Skin of body (tissue), 2 donors: ENCODE measurements around the gene NARF. TPM values are rescaled to one million over a fixed set of nuclear protein-coding genes. Genes with fewer than 3 reads are reported as not detected.

ENCODE experiments used
- DNase-seq: peaks from one replicate; lab custom pipeline; 2025; lab: John Stamatoyannopoulos, UW
- total RNA-seq: library from RNA; depleted of rRNA; stranded (reverse); fragments of >200 nt; gene quantifications from one replicate; pipeline ENCODE4 v1.2.3, GENCODE V29; 2014

NARF gene
- total RNA-seq, 1 donor from 2014 or later, result 36.0 TPM

DNA sequence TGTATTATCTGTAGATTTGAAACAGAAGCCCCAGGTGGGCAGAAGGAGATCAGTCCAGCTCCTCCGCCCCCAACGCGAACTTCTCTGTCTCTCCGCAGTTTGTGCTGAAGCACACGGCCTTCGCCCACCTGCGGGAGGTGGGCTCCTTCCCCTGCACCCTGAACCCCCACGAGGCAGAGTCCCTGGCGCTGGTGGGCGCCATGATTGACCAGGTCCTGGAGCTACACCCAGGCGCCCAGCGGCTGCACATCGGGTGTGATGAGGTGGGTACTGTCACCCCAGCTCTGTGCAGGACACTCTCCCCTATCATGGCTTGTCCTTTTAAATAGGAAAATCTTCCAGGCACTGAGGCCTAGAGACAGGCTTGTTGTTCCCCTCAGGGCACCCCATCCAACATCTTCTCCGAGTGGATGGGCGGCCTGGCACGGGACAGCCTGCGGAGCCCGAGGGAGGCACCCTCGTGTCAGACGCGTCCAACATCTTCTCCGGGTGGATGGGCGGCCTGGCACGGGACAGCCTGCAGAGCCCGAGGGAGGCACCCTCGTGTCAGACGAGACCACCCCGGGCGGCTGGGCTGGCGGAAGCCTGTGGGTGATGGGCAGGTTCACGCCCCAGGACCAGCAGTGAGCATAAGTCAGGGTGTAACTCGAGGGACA is 24.9 kb upstream of the NARF start:
- DNase-seq, result no peak

DNA sequence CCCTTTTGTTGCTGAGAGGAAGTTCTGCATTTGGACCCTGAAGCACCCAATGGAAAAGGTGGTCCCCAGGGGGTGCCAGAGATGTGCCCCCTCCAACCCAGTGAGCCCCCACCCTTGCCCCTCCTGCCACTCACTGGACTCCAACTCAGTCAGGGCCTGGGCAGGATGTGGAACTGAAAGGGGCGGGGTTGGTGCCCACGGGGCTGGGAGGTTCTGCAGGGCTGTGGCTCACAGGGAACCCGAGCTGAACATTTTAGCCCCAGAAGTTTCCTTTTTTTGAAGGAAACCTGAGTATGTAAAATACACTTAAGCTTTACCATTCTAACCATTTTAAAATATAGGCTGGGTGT is 24.4 kb upstream of the NARF start:
- no peak for DNase-seq

DNA sequence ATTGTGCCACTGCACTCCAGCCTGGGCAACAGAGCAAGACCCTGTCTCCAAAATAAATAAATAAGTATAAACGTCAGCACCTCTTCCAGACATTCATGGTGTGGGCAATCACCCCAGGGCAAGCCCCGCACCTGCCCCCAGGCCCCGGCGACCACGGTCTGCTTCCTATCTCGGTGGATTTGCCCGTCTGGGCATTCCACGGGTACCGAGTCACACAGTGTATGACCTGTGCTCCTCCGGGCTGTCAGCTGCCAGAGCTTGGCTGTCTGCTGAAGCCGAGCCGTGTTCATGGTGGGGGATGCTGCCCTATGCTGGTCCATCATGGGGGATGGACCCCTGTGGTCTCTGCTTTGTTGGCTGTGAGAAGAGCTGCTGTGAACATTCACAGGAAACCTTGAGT is 23.4 kb upstream of the NARF start:
- no peak for DNase-seq

DNA sequence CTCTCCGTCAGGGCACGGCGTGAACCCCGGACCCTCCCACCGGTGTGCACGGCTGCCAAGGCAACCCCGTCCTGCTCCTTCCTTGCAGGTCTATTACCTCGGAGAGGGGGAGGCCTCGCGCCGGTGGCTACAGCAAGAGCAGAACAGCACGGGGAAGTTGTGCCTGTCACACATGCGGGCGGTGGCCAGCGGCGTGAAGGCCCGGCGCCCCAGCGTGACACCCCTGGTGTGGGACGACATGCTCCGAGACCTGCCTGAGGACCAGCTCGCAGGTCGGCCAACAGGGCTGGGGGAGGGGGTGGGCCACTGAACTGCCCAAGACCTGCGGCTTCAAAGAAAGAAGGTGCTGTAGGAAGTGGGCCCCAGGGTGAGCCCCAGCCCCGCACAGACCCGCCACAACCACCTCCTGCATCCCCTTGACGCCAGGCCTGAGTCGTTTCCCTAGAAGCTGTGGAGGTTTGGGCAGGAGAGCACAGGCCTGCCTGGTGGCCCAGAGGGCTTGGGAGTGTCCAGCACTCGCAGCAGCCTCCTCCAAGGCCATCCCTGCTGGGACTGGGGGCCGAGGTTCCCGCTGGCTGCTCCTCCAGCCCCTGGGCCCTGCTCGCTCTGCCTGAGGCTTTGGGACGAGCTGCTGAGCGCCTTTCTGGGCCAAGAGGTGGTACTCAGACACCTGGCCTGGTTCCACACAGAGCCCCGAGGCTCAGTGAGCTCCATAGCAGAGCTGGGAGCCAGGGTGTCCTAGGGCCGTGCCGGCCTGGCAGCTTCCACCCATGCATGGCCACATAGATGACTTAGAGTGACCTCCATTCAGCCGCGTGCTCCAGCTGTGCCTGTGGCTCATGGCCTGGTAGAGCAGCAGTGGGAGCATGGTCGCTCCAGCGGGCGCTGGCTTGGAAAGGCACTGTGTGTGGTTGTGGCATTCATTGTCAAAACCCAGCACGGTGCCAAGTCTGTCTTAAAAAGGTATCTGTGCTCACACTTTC is 22.6 kb upstream of the NARF start:
- DNase-seq, result no peak

DNA sequence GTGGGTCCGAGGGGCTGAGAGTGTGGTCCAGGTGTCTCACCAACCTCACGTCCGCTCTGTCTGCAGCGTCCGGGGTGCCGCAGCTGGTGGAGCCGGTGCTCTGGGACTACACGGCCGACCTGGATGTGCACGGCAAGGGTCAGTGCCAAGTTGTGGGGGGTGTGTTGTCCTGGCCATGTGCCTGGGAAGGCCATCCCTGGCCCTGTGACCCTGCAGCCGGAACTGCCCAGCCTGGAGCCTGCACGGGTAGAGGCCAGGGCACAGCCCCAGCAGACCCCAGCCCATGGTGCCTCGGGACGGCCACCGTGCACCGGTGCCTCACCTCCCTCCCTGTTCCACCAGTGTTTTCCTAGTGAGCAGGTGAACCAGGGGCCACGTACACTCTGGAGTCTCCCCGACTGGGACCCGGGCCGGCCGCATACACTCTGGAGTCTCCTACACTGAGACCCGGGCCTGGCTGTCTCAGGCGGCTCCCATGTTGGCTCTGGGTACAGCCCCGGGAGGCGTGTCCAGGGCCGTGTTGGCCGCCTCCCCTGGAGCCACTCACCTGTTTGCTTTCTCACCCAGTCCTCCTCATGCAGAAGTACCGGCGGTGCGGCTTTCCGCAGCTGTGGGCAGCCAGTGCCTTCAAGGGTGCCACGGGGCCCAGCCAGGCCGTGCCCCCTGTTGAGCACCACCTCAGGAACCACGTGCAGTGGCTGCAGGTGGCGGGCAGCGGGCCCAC is 21.8 kb upstream of the NARF start:
- no peak for DNase-seq

DNA sequence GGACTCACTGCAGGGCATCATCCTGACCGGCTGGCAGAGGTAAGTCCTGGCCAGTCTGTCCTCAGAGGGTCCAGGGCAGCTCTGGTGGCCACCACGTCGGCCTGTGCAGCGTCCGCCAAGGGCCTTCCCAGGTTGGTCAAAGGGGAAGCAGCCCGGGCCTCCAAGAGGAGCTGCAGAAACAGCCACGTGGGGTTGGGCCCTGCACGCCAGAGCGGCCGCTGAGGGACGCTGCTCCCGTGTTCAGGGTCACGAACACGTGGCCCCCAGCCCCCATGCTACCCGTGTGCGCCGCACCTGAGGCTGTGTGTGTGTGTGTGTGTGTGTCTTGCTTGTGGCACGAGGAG is 21.2 kb upstream of the NARF start:
- no peak for DNase-seq

DNA sequence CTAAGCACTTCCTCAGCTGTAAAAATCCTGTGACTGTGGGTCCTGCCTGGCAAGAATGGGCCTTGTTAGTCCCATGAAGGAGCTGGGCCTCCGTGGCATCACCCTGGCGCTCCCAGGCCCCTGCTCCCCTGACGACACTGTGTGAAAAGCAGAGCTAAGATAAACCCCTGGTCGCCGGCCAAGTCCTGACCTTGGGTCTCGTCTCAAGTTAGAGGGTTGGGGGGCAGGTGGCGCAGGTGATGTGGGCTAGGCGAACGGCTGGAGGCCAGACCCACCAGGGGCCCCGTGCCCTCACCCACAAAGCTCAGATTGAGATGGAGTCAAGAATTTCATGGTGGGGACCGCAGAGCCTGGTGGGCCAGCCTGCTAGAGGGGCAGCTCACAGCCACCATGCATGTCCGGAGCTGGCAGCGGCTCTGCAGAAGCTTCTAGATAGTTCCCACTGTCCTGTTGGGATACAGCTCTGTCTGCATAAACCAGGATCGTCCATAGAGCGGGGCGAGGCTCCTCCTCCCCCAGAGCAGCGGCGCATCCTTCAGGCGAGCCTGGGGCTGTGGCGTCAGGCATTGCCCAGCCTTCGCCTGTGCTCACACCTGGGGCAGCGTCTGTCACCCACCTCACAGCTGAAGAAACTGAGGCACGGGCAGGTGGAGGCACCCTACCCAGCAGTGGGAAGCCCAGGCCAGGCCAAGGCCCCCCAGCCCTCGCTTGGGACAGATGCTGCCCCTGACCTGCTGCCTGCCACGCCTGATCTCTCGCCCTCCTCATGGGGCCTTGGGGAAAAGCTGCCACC is 19.9 kb upstream of the NARF start:
- DNase-seq, result no peak

DNA sequence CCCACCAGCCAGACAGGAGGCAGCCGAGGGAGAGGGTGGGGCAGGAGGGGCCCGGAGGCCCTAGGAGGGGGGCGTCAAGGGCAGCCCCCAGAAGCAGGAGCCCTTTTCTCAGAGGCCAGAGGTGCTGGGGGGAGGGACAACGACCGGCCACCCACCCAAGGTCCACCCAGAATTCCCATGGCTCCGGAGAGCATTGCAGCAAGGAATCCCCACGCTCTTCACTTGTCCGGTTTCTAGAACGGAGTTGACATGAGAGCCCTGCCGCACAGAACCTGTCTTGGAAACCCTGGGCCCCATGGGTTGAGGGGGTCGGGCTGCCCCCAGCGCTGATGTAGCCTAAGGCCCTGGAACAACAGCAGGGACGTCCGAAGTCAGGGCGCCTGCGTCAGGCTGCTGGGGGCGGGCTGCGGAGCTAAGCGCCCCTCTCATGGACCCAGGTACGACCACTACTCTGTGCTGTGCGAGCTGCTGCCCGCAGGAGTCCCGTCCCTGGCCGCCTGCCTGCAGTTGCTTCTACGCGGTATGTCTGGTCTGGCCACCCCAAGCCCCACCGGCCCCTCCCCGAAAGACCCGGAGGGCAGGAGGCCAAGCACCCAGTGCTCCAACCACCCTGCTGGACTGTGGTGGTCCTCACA is 19.2 kb upstream of the NARF start:
- DNase-seq, result no peak

DNA sequence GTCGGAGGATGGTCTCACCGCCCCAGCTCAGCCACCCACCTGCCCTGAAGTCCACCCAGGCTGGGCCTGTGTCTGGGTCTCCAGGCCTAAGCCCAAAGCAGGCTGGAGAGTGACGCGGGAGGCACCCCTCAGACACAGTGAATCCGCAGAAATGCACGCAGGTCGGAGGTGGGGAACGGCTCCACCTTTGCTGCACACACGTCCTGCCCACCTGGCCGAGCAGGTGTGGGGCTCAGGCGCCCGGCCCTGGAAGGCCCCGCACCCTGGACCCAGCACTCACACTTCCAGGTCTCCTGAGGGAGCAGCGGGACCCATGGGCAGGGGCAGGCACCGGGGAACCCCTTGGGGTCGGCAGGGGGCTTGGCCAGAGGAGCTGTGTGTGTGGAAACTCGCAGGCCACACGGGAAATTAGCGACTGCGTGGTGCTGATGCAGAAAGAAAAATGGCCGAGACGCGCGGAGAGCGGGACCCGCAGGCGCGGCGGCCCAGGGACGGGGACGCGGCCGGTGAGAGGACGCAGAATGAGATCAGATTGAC is 18.6 kb upstream of the NARF start:
- DNase-seq, result no peak

DNA sequence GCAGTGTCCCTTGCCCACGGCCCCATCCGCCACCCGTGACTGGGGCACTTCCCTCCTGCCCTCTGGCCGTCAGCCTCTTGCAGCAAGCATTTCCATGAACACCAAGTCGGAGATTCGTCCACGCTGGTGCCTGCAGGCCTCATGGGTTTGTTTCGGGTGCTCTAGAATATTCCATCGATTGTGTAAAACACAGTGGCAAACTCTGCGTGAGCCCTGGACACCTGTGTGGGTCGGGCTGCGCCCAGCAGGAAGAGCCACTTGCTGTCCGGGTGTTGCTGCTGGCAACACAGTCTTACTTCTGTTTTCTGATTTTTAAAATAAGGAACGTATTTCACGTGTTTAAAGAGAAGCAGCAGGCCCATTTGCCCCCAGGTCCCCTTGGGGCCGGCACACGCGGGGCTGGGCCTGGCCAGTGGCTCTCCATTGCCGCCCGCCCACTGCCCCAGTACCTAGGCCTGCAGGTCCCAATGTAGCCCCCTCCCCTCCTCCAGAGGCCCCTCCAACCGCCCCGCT is 18.0 kb upstream of the NARF start:
- DNase-seq, result no peak

DNA sequence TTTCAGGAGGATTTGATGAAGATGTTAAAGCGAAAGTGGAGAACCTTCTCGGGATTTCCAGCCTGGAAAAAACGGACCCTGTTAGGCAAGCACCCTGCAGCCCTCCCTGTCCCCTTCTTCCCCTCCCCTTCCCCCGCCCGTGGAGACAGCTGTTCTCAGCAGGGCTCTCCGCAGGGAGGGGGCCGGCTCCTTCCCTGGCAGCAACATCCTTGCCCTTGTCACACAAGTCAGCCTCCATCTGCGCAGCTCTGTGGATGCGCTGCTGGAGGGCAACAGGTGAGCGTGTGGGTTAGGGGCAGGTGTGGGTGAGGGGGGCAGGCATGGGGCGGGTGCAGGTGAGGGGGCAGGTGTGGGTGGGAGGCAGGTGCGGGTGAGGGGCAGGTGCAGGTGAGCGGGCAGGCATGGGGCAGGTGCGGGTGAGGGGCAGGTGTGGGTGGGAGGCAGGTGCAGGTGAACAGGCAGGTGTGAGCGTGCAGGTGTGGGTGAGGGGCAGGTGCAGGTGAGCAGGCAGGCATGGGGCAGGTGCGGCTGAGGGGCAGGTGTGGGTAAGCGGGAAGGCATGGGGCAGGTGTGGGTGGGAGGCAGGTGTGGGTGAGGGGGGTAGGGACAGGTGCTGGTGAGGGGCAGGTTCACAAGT is 17.4 kb upstream of the NARF start:
- DNase-seq, result no peak

DNA sequence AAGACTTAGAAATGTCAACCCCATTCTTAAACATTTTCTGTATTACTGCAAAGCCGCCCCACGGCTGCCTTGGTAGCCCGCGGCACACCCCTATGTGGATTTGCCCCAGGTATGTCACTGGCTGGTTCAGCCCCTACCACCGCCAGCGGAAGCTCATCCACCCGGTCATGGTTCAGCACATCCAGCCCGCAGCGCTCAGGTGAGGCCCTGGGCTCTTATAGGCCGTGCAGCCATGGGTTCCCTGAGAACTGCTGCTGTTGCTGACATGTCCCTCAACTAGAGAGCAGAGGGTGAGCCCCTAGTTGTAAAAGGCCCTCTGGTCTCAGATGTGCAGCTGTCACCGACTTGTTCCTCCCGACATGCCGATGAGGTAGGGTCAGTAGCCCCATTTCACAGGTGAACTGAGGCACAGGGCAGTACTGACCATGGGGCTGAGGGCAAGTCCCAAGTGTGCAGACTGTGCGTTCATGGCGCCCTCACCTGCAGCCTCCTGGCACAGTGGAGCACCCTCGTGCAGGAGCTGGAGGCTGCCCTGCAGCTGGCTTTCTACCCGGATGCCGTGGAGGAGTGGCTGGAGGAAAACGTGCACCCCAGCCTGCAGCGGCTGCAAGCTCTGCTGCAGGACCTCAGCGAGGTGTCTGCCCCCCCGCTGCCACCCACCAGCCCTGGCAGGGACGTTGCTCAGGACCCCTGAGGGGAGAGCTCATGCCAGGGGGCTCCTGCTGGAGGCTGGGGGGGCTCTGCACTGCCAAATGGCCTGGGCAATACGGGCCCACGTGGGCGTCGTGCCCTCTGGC is 16.7 kb upstream of the NARF start:
- no peak for DNase-seq

DNA sequence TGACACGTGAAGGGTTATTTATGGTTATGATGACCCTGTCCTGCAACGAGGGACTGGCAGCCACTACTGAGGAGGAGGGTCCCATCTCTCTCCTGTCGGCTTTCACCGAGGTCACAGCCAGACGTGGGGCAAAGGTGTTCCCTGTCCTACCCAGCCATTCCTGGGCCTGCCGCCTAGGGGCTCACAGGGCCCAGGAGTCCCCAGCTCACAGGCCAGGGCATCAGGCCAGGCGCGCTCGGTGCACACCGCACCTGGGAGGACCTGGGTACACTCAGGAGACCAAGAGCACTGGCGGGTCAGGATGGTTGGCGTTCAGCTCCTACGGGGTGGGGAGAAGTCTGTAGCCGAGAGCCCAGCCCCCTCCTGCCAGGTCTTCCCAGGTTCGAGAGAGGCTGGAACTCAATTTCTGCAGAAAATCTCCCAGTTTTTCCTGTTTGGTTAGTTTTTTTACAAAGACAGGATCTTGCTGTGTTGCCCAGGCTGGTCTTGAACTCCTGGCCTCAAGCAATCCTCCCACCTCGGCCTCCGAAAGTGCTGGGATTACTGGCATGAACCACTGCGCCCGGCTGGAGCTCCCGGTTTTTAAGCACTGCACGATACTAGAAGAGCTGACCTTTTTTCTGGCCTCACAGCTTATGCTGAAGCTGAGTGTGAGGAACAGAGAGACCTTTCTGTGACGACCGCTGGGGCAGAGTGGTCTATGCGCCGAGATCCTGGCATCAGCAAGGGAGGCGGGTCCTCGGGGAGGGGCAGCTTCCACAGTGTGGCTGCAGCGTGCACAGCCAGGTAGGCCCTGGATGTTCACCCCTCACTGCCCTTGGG is 15.7 kb upstream of the NARF start:
- no peak for DNase-seq

DNA sequence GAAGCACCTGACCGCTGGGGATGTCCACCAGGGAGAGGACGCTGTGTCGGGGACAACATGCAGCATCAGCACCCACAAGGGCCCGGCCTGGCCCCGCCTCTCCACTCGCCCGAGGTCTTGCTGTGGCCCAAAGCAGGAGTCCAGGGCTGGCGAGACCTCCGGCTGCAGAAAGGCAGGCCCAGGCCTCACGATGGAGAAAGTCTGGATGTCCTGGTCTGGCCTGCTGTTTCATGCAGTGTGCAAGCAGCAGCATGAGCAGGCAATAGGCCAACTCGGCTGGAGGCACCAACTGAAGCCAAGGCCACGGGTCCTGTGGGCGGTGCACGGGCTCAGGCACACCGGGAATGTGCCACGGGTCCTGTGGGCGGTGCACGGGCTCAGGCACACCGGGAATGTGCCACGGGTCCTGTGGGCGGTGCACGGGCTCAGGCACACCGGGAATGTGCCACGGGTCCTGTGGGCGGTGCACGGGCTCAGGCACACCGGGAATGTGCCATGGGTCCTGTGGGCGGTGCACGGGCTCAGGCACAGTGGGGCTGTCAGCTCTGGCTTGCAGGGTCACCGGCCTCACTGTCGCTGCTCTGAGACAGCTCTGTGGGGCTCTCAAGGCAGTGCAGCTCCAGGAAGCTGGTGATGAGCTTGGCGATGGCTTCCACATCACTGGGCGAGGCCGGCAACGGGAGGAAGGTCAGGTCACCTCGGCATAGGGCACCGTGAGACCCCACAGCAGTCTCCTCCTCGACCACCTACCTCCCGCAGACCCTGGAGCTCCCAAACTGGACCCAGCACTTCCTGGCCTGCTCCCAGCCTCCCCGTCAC is 14.9 kb upstream of the NARF start:
- DNase-seq, result no peak

DNA sequence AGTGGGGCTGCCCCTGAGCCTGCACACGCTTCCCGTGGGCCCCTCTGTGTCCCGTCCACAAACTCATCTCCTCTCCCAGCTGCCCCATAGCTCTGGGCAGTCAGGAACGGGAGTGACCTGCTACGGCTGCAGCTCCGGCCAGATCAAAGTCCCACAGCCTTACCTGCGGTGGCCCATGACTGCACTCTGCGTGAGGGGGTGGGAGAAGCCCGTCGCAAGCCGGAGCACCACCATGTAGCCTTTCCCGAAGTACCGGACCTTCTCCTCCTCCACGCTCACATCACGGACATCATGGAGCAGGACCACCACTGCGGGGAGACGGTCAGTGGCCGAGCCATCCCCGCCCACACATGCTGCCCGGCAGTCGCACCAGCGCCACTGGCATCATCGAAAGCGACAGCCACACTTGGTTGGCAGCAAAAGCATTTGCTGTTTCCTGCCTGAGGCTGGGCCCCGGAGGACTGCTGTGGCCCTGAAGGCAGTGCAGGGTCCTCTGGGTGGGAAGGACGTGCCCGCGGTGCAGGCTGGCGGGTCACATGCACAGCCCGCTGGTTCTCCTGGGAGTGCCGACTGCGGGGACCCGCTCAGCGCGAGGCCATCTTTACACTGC is 14.2 kb upstream of the NARF start:
- DNase-seq, result no peak

DNA sequence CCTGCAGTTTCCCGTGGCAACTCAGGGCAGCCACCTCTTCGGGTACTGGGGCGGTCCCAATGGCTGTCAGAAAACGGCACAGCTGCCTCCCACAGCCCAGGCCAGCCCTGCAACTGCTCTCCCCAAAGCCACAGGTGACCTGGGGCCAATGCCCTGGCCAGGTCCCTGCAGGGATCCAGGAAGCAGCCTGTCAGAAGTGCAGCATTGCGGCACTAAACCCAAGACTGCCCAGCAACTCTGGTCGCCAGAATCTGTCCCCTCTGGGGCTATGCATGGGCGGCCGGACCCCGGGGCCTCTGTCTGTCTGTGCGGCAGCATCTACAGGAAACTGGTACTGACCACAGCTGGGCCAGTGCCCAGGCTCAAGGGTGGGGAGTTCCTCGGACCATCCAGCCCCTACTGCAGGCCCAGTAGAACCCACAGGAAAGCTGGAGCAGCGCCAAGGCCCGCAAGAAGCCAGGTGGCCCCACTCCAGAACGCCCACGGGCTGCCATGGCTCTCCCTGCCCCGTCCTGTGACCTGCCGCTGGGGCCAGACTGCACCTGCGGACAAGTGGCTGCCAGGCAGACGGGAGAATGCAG is 13.5 kb upstream of the NARF start:
- DNase-seq, result no peak

DNA sequence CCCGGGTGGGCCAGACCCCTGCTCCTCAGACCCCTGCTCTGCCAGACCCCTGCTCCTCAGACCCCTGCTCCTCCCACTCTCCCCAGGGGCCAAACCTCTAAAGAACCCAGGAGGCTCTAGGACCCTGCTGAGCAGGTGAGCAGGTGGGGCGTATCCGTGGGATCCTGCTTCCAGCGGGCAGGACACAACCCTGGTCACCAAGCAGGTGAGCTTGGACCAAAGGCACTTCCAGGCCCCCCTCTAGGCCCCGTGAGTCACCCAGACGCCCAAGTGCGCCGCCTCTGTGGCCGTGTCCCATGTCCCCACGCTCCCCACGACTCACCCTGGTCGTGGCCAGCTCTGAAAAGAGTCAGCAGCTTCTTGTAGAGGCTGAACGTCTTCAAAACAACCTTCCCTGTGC is 13.0 kb upstream of the NARF start:
- no peak for DNase-seq
